ENCODE data around the gene ERC1.

ERC1 gene

GRCh38 chr12:1488908-1489381, 497.9 kb downstream of the ERC1 start:
- Mint-ChIP-seq H3K36me3 (peaks cover 58% of the 10 kb centered on the region), H3K27ac (peak overlapping the region; percentile 10), H3K9me3 (no peaks in the 10 kb centered on the region), H3K27me3 (no peaks in the 10 kb centered on the region), H3K4me3 (no peak overlapping the region), H3K4me1 (peaks cover 6% of the 10 kb centered on the region)
- no peak for ATAC-seq

- Mint-ChIP-seq H3K27me3 (no peaks in the 10 kb centered on the region), H3K4me1 (peaks cover 6% of the 10 kb centered on the region), H3K4me3 (no peak overlapping the region), H3K36me3 (peaks cover 60% of the 10 kb centered on the region), H3K9me3 (no peaks in the 10 kb centered on the region), H3K27ac (no peak overlapping the region)
- no peak for ATAC-seq
These were observed 501.1 kb downstream of the ERC1 start for GRCh38 chr12:1491983-1492697.

DNA sequence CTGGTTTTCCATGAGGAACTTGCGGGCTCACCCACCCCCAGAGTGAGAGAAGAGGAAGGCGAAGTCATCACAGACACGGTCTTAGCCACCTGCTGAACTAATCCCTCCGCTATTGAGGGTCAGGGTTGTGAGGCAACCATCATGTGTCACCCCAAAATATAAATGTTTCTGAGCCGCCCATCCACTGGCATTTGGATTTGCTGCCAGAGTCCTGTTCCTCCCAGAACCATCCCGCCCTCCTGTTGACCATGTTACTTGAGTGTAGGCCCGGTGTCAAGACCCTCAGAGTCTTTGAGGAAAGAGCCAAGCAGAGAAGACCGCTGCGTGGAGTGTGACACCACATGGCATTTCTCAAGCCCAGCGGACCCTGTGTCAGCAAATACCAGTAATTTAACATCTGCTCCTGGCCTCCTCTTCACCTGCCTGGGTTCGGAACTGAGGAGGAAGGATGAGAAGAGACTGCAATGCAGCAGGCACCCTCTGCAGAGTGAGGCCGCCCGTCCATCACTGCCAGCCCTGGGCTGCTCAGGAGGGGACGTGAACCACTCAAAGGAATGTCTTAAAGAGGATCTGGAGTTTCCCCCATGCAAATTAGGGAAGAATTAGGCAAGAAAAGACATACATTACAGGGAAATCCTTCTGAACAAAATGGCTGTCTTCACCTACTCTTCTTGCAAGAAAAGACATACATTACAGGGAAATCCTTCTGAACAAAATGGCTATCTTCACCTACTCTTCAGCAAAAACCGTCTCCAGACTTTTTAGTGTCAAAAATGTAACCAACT, 502.9 kb downstream of the ERC1 start:
- no peak overlapping the region for H3K4me3 Mint-ChIP-seq
- H3K9me3 Mint-ChIP-seq, result no peaks in the 10 kb centered on the region
- no peak overlapping the region for H3K27ac Mint-ChIP-seq
- H3K4me1 Mint-ChIP-seq, result peaks cover under 1% of the 10 kb centered on the region
- no peak for ATAC-seq
- no peaks in the 10 kb centered on the region for H3K27me3 Mint-ChIP-seq
- peaks cover 50% of the 10 kb centered on the region for H3K36me3 Mint-ChIP-seq

DNA sequence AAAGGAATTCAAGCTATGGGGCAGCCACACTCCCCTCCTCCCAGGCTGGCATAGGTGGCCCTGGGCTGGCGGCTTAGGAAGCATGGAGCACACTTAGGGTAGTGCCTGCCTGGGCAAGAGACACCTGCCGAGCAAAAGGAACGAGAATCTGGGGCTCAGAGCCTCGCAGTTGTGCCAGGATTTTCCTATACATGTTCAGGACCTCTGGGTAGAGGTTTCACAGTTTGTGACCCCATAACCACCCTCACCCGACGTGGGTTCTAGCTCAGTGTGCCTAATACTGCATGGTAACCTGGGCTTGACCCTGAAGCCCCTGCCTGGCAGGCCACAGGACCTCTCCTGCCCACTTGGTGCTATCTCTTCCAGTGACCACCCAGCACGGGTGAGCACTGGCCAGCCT, 503.8 kb downstream of the ERC1 start:
- ATAC-seq, result no peak

DNA sequence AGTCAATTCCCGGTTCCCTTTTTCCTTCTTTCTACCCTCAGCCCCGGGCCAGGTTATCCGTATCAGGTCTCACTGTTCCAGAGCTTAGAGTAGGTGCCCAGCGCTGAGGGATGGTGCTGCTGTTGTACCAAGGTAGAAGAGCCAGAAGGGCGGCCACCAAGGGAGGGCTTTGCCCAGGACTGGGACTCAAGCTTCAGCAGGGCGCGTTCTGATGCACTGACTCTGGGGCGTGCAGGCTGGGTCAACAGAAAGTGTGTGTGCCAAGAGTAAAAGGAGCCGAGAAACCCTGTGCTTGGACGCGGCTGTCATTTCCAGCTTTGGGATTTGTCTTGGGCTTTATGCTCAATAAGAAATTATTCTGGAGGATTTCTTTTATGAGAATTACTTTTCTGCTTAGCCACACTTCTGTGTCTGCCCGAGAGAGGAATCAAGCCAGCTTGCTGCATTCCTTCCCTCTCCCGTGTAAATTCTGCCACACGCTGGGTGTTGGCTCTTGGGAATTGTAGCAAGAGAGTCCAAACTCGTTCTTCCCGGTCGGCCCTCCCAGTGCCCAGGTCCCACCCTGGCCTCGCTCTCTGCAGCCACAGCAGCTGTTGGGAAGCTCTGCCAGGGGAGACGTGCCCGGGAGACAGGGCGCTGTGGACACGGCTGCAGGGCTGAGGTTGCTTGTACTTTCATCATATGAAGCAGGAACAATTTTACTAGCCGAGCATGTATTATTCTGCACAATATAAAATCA, 505.3 kb downstream of the ERC1 start:
- no peaks in the 10 kb centered on the region for H3K4me1 Mint-ChIP-seq
- H3K9me3 Mint-ChIP-seq, result no peaks in the 10 kb centered on the region
- no peak overlapping the region for H3K4me3 Mint-ChIP-seq
- H3K27me3 Mint-ChIP-seq, result peaks cover 20% of the 10 kb centered on the region
- H3K27ac Mint-ChIP-seq, result no peak overlapping the region
- no peak for ATAC-seq
- peaks cover 29% of the 10 kb centered on the region for H3K36me3 Mint-ChIP-seq

More for the DNA sequence above, 503.8 kb downstream of the ERC1 start:
- H3K27ac Mint-ChIP-seq, result no peak overlapping the region
- H3K36me3 Mint-ChIP-seq, result peaks cover 44% of the 10 kb centered on the region
- H3K27me3 Mint-ChIP-seq, result peaks cover 6% of the 10 kb centered on the region
- no peak overlapping the region for H3K4me3 Mint-ChIP-seq
- no peaks in the 10 kb centered on the region for H3K4me1 Mint-ChIP-seq
- no peaks in the 10 kb centered on the region for H3K9me3 Mint-ChIP-seq

DNA sequence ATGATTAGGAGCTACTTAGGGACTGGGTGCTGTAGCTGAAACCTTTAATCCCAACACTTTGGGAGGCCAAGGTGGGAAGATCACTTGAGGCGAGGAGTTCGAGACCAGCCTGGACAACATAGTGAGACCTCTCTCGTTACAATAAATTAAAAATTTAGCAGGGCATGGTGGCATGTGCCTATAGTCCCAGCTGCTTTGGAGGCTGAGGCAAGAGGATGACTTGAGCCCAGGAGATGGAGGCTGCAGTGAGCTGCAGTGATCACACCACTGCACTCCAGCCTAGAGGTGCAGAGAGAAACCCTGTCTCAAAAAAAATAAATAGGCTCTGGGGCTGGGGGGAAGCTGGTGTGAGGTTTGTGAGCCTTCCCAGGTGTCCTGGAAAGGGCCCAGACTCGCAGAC, 506.1 kb downstream of the ERC1 start:
- Mint-ChIP-seq H3K4me1 (no peaks in the 10 kb centered on the region), H3K27me3 (peaks cover 28% of the 10 kb centered on the region), H3K27ac (no peak overlapping the region), H3K4me3 (no peak overlapping the region), H3K9me3 (no peaks in the 10 kb centered on the region), H3K36me3 (peaks cover 21% of the 10 kb centered on the region)
- no peak for ATAC-seq

- H3K27me3 Mint-ChIP-seq, result peaks cover 39% of the 10 kb centered on the region
- H3K4me3 Mint-ChIP-seq, result no peak overlapping the region
- H3K9me3 Mint-ChIP-seq, result no peaks in the 10 kb centered on the region
- no peak for ATAC-seq
- H3K27ac Mint-ChIP-seq, result no peak overlapping the region
- peaks cover 13% of the 10 kb centered on the region for H3K36me3 Mint-ChIP-seq
- H3K4me1 Mint-ChIP-seq, result no peaks in the 10 kb centered on the region
These were observed 507.2 kb downstream of the ERC1 start for GRCh38 chr12:1498199-1498740.

- no peak overlapping the region for H3K27ac Mint-ChIP-seq
- peaks cover 3% of the 10 kb centered on the region for H3K4me1 Mint-ChIP-seq
- peaks cover 4% of the 10 kb centered on the region for H3K36me3 Mint-ChIP-seq
- H3K27me3 Mint-ChIP-seq, result peaks cover 50% of the 10 kb centered on the region
- H3K4me3 Mint-ChIP-seq, result no peak overlapping the region
- no peak for ATAC-seq
- H3K9me3 Mint-ChIP-seq, result no peaks in the 10 kb centered on the region
These were observed 508.3 kb downstream of the ERC1 start for GRCh38 chr12:1499351-1499750.

- no peaks in the 10 kb centered on the region for H3K36me3 Mint-ChIP-seq
- H3K4me1 Mint-ChIP-seq, result peaks cover 10% of the 10 kb centered on the region
- no peak overlapping the region for H3K27ac Mint-ChIP-seq
- peaks cover 58% of the 10 kb centered on the region for H3K27me3 Mint-ChIP-seq
- no peaks in the 10 kb centered on the region for H3K9me3 Mint-ChIP-seq
- ATAC-seq, result no peak
- H3K4me3 Mint-ChIP-seq, result no peak overlapping the region
These were observed 509.2 kb downstream of the ERC1 start for GRCh38 chr12:1500095-1500801.

DNA sequence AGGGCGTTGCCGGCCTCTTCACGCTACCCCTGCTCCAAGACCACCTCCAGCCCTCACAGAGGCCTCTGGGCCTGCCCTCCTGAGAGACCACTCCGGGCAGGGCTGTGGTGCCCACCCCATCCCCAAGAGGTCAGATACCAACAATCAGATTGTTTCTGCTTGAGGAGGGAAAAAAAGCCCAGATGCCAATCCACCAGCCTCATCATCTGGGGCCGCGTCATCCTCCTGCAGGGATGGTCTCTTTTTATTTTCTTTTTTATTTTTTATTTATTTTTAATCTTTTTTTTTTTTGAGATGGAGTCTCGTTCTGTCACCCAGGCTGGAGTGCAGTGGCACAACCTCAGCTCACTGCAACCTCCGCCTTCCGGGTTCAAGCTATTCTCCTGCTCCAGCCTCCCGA, 510.0 kb downstream of the ERC1 start:
- no peak overlapping the region for H3K4me3 Mint-ChIP-seq
- no peaks in the 10 kb centered on the region for H3K9me3 Mint-ChIP-seq
- peaks cover 58% of the 10 kb centered on the region for H3K27me3 Mint-ChIP-seq
- ATAC-seq, result no peak
- H3K27ac Mint-ChIP-seq, result no peak overlapping the region
- no peaks in the 10 kb centered on the region for H3K36me3 Mint-ChIP-seq
- peaks cover 10% of the 10 kb centered on the region for H3K4me1 Mint-ChIP-seq

GRCh38 chr12:1501695-1502378, 510.8 kb downstream of the ERC1 start:
- H3K4me1 Mint-ChIP-seq, result peaks cover 10% of the 10 kb centered on the region
- peaks cover 58% of the 10 kb centered on the region for H3K27me3 Mint-ChIP-seq
- no peak for ATAC-seq

GRCh38 chr12:1502379-1502720, 511.3 kb downstream of the ERC1 start:
- no peak overlapping the region for H3K4me3 Mint-ChIP-seq
- ATAC-seq, result no peak
- no peaks in the 10 kb centered on the region for H3K36me3 Mint-ChIP-seq
- H3K9me3 Mint-ChIP-seq, result no peaks in the 10 kb centered on the region
- H3K27me3 Mint-ChIP-seq, result peaks cover 58% of the 10 kb centered on the region
- peaks cover 10% of the 10 kb centered on the region for H3K4me1 Mint-ChIP-seq
- no peak overlapping the region for H3K27ac Mint-ChIP-seq

More at GRCh38 chr12:1501695-1502378, 510.8 kb downstream of the ERC1 start:
- no peaks in the 10 kb centered on the region for H3K36me3 Mint-ChIP-seq
- no peaks in the 10 kb centered on the region for H3K9me3 Mint-ChIP-seq
- no peak overlapping the region for H3K27ac Mint-ChIP-seq
- no peak overlapping the region for H3K4me3 Mint-ChIP-seq

DNA sequence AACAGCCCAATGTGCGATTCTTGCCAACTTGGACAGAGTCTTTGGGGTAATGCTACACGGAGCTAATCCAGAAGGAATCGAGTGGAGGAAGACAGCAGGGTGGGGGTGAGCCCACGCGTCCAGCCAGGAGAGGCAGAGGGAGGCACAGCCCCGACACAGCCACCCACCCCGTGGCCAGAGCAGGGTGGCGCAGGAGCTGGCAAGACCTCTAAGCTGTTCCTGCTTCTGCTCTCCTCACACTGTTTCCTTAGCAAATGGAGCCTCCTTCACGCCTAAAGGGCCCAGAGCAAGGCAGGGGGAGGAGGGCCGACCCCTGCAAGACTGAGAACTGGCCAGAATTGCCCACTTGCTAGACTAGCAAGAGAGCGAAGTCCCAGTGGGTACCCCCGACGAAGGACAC, 511.8 kb downstream of the ERC1 start:
- Mint-ChIP-seq H3K4me1 (peaks cover 10% of the 10 kb centered on the region), H3K4me3 (no peak overlapping the region), H3K9me3 (no peaks in the 10 kb centered on the region), H3K27ac (no peak overlapping the region), H3K36me3 (no peaks in the 10 kb centered on the region), H3K27me3 (peaks cover 58% of the 10 kb centered on the region)
- no peak for ATAC-seq

DNA sequence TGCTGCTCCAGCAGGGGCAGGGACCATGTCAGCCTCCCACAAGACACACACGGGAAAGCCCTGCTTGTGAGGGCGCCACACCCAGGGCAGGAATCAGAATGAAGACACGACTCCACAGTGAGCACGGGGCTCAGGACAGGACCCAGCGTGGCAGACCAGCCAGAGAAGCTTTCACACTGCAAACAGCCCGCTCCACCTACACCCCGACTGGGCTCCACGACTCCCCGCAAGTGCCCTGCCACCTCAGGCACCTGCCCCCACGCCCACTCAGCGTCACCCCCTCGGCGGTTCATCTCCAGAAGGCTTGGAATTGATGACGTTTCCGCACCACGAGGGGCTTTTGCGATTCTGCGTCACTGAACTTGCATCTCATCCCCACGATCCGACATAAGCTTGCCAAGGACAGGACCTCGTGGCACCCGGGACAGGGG, 512.3 kb downstream of the ERC1 start:
- H3K9me3 Mint-ChIP-seq, result no peaks in the 10 kb centered on the region
- H3K4me3 Mint-ChIP-seq, result no peak overlapping the region
- H3K36me3 Mint-ChIP-seq, result no peaks in the 10 kb centered on the region
- H3K27me3 Mint-ChIP-seq, result peaks cover 58% of the 10 kb centered on the region
- no peak for ATAC-seq
- peaks cover 10% of the 10 kb centered on the region for H3K4me1 Mint-ChIP-seq
- H3K27ac Mint-ChIP-seq, result no peak overlapping the region
